ENCODE measurements around the gene FYN.

FYN gene

DNA sequence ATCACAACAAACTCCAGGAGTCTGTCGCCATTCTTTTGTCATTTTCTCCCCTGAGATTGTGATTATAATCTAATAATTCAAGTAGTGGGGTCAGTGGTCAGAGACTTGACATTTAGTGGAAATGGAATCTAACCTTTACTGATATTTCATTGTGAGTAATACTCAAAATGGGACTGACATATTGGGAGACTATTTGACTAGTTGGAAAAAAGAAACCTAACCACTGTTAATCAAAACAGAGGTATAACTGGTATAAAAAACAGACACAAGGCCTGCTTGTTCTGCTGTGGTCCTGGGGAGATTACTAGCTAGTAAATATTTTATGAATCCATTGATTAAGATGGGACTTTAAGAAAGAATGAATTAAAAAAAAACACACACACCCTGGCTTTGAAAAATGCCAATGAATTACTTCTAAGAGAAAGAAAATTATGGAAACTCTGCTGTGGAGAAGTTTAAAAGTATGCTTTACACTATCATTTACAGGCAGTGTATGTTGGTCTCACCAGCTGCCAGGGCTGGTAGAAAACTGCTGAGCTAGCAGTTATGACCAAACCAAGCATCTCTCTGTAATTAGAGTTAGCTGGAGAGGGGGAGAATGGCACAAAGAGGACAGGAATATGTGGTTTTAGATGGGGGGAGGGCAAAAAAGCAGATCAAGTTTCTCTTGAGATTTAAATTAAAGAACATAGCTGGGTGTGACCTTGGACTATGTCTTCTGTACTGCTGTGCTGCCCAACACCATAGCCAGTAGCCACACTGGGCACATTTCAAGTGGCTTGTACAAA is 103.7 kb downstream of the FYN start:
- DNase-seq (ENCODE audit: low read depth) = no peak
- TF ChIP-seq, protein P1, sequence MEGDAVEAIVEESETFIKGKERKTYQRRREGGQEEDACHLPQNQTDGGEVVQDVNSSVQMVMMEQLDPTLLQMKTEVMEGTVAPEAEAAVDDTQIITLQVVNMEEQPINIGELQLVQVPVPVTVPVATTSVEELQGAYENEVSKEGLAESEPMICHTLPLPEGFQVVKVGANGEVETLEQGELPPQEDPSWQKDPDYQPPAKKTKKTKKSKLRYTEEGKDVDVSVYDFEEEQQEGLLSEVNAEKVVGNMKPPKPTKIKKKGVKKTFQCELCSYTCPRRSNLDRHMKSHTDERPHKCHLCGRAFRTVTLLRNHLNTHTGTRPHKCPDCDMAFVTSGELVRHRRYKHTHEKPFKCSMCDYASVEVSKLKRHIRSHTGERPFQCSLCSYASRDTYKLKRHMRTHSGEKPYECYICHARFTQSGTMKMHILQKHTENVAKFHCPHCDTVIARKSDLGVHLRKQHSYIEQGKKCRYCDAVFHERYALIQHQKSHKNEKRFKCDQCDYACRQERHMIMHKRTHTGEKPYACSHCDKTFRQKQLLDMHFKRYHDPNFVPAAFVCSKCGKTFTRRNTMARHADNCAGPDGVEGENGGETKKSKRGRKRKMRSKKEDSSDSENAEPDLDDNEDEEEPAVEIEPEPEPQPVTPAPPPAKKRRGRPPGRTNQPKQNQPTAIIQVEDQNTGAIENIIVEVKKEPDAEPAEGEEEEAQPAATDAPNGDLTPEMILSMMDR (IDR thresholded peaks at IDR 0.05; ENCODE audit: insufficient read depth, low read depth, low read length, missing control alignments) = no peak
- H3K4me3 ChIP-seq (ENCODE audit: low read depth, low read length) = no peak overlapping the region

DNA sequence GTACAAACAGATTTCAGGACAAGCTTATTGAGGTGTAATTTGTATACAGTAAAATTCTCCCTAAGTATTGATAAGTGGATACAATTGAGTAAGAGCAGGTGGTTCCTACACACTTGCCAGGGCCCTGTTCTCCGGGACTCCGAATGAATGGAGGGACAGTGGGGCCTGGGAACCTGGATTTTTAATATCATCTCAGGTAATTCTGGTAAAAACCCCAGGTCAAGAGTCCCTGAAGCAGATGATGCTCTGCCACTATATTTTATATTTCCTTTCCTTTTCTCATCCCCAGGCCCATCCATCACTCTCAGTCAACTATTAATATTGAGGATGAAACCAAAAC is 104.9 kb downstream of the FYN start:
- no peak for DNase-seq (ENCODE audit: low read depth)
- TF ChIP-seq, protein P1 (IDR thresholded peaks at IDR 0.05; ENCODE audit: insufficient read depth, low read depth, low read length, missing control alignments) = no peak
- H3K4me3 ChIP-seq (ENCODE audit: low read depth, low read length) = no peak overlapping the region

DNA sequence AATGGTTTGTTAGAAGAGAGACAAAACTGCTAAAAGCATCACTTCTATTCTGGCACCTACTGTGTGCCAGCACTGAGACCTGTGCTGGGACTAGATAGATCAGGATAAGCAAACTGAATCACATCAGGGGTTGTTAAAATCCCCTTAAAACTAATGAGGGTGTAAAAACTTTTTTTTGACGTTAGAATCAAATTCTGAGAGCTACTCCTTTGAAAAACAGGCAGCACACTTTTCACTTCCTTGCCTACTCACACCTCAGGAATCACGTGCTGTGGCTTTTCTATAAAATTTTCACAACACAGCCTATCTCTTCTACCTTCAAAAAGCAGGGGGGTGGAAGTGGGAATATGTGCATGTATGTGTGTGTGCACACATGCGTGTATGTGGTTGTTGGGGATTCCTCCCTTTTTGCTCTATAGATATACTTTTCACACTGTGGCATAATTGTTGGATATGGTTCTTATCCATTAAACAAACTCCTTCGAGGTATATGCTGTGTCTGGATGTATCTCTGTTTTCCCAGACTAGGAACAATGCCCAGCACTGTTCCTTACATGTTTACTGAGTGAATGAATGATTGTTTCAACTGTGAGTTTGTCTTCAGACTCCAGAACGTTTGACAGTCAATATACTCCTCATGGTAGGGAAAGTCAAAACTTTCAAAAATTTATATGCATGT is 105.4 kb downstream of the FYN start:
- TF ChIP-seq, protein P1 (IDR thresholded peaks at IDR 0.05; ENCODE audit: insufficient read depth, low read depth, low read length, missing control alignments) = no peak
- H3K4me3 ChIP-seq (ENCODE audit: low read depth, low read length) = no peak overlapping the region
- no peak for DNase-seq (ENCODE audit: low read depth)

DNA sequence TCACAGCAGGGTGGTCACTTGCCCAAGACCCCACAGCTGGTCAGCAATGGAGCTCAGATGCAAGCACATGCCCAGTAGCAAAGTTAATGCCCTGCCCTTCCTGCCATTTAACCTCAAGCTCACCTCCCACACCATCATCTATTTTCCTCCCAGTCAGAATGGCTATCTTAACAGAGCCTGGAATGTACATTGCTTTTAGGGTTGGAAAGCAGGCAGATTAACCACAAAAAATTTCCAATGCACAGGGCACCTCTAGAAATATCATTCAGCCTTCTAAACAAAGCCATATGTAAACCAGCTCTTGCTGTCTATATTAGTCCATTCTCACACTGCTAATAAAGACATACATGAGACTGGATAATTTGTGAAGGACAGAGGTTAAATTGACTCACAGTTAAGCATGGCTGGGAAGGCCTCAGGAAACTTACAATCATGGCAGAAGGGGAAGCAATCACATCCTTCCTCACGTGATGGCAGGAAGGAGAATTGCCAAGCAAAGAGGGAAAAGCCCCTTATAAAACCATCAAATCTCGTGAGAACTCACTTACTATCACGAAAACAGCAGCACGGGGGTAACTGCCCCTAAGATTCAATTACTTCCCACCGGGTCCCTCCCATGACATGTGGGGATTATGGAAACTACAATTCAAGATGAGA is 106.9 kb downstream of the FYN start:
- no peak for DNase-seq (ENCODE audit: low read depth)
- TF ChIP-seq, protein P1 (IDR thresholded peaks at IDR 0.05; ENCODE audit: insufficient read depth, low read depth, low read length, missing control alignments) = no peak
- peak overlapping the region; percentile 21 for H3K4me3 ChIP-seq (ENCODE audit: low read depth, low read length)

DNA sequence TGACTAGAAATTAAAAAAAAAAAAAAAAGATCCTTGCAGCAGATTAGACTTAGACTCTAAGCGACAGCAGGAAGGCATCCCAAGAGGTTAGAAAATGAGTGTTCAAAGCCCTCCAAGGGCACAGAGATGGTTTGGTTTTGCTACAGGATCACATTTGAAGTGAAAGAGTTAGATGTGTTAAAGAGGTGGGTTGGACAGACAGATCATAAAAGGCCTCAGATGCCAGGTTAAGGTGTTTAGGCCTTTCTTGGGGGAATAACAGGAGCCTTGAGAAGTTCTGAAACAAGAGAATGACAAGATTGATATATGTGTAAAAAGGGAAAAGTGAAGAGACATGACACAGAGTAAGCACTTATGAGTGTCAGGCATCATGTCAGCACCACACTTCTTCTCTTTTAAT is 107.5 kb downstream of the FYN start:
- DNase-seq (ENCODE audit: low read depth) = no peak
- TF ChIP-seq, protein P1 (IDR thresholded peaks at IDR 0.05; ENCODE audit: insufficient read depth, low read depth, low read length, missing control alignments) = no peak
- peak overlapping the region; percentile 13 for H3K4me3 ChIP-seq (ENCODE audit: low read depth, low read length)

DNA sequence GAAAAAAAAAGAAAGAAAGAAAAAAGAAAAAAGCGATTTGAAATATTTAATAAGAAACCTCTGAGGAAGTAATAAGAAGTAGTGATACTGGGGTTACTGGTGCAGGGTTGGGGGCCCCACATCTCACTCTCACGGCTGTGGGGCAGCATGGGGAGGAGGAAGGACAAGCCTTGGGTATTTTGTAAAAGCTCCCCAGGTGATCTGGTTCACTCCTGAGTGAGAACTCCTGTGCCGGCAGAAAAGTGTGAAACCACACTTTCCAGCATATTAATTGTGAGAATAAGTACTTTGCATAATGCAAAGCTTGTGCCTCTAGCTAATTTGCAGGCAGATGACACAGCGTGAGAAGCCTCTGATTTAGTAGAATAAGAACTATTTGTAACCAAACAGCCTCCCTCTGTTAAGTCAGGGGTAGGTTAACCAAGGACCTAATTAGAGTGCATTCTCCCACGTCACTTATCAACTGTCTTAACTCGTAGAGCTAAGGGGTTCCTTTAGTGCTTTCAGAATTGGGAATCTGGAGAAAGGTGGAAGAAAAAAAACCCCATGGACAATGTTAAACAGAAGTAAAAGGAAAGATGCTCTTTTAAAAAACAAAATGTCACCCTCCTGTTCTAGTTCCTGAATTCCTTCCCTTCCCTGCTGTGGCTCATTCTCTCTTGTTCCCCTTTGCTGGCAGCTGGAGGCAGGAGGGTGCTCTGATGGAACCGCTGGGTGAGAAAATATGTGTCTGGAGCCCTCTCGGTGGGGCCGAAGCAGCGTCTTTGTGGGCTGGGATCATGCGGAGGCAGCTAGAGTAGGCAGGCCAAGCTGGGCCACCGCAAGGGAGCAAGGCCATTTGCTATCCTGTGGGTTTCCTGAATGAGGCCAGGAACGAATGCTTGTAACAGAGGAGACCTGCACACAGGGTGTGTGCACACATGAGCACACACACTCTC is 108.7 kb downstream of the FYN start:
- DNase-seq (ENCODE audit: low read depth) = peak; percentile 93
- no peak overlapping the region for H3K4me3 ChIP-seq (ENCODE audit: low read depth, low read length)
- TF ChIP-seq, protein P1 (IDR thresholded peaks at IDR 0.05; ENCODE audit: insufficient read depth, low read depth, low read length, missing control alignments) = no peak
